GM10847 (cell line): Measurements from ENCODE around the gene C19orf25.

ENCODE experiments used
- POLR2A ChIP-seq: IDR thresholded peaks from 2 replicates; pipeline ENCODE4 v1.6.1; 2011; ENCODE audit not compliant: insufficient read length; ENCODE audit errors: extremely low read depth

C19orf25 gene

GRCh38 chr19:1475751-1476437 lies 3.1 kb downstream of the C19orf25 start:
- no peak for TF ChIP-seq POLR2A

DNA sequence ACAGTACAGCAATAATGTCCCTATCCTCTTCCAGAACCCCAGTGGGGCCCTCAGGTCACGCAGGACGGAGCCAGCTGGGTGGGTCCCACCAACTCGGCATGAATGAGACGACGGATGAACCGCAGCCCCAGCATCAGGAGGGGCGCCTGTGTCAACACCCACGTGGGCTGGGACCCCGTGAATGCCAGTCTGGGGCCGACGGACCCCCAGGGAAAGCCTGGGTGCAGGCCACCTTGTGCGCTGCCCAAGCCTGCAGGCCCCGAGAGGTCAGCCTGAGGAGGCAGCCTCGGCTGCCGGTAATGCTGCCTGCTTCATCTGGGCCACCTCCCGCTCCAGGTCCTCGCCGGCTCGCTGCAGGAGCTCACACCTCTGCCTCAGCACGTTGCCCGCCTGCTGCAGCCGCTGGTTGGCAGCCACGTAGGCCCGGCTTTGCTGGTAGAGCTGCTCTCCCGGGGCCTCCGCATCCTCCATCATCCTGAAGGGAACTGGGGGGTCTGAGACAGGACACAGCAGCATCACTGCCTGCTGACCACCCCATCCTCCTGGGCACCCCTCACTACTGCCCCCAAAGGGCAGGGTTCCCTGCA lies 4.2 kb downstream of the C19orf25 start:
- TF ChIP-seq POLR2A: no peak

DNA sequence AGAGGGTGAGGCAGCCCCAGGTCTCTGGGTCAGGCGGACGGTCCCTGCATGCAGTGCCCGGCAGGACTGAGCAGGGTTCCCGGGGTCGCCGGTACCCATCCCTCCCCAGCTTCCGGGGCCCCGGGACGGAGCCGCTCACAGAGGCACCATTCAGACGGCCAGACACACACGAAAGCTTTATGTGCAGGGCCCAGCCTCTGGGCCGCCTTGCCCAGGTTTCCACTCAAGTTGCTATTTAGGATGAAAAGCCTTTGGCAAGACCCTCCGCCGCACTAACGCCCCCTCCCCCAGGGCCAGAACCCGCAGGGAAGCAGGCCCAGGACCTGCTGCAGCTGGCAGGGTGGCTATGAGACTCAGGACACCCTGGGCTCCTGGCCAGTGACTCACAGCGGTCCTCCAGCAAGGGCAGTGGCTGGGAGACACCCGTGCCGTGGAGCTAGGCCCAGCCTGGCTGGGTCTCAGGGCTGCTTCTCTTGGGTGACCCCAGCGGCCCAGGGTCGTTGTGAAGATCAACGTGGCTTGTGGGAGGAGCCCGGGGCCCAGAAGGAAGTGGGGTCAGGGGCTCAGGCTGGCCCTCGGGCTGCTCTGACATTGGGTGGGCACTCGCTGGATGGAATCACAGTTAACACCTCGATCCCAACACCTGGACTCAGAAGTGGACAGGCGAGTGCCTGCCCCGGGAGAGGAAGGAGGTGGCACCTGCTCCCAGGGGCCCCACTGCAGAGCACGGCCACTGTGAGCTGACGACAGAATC lies 4.8 kb downstream of the C19orf25 start:
- TF ChIP-seq POLR2A: no peak

- no peak for TF ChIP-seq POLR2A
These were observed 5.7 kb downstream of the C19orf25 start for GRCh38 chr19:1473085-1473851.

GRCh38 chr19:1472231-1473084 lies 6.6 kb downstream of the C19orf25 start:
- no peak for TF ChIP-seq POLR2A

DNA sequence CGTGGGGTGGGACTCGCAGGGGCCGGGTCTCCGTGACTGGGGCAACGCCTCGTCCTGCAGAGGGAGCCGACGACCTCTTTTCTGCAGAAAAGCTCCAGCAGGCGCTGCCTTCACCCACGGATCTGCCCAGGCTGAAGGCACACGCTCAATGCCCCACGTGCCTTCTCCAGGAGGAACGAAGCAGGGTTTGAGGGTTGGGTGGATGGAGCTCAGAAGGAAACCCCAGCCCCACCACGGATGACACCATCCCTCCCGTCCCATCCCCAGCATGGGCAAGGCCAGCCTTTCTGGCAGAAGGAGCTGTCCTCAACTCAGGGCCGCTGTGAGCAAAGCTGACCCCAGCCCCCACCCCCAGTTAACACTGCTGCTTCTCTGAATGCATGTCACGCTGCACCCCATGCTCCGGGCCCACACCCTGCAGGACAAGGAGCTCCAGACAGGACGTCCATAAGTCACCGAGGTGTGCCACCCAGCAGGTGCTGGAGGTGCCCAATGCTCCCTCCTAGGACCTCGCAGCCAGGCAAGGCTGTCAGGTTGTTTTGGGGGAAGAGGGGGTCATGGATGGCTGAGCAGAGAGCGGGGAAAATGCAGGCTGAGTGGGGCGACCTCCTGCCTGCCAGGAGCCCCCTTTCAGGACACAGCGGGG lies 7.4 kb downstream of the C19orf25 start:
- no peak for TF ChIP-seq POLR2A

- no peak for TF ChIP-seq POLR2A
These were observed 8.0 kb downstream of the C19orf25 start for GRCh38 chr19:1471010-1471514.

DNA sequence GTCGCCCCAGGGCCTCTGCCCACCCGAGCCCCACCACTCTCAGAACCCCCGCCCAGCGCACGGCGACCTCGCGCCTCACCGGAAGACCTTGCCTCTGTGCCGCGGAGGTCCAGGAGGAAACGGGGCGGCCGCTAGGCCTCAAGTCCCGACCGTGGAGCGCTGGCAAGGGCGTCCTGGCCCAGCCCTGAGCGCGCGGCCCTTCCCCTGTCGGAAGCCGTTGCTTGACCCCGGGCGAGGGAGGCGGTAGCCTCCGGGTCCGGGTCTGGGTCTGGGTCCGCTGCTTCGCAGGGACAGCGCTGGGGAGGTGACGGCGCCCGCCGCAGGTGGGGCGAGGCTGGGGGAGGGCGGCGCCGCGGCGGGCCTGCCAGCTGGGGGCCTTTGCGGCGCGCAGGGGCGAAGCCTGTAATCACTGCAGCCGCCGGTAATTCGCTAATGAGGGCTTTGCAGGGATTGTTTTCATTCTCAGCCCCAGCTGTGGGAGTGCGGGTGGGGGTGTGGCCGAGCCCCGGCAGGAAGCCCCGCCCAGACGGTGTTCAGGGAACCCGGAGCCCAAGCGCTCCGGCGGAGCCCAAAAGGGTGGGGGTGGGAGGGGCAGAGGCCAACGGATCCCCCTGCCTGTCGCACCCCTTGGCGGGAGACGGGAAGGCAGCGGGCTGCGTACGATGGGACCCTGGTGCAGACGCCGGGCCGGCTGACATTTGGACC lies 8.6 kb downstream of the C19orf25 start:
- no peak for TF ChIP-seq POLR2A

GRCh38 chr19:1470055-1470304 lies 9.0 kb downstream of the C19orf25 start:
- TF ChIP-seq POLR2A: no peak

GRCh38 chr19:1469255-1470054 lies 9.6 kb downstream of the C19orf25 start:
- TF ChIP-seq POLR2A: no peak

DNA sequence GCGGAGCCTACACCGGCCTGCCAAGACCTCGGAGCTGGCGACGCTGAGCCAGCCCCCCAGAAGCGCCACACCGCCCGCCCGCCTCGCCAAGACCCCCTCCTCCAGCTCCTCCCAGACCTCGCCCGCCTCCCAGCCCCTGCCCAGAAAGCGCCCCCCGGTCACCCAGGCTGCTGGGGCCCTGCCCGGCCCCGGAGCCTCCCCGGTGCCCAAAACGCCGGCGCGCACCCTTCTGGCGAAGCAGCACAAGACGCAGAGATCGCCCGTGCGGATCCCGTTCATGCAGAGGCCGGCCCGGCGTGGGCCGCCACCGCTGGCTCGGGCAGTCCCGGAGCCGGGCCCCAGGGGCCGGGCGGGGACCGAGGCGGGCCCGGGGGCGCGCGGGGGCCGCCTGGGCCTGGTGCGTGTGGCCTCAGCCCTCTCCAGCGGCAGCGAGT lies 10.2 kb downstream of the C19orf25 start:
- no peak for TF ChIP-seq POLR2A

- no peak for TF ChIP-seq POLR2A
These were observed 10.7 kb downstream of the C19orf25 start for GRCh38 chr19:1468274-1468820.

DNA sequence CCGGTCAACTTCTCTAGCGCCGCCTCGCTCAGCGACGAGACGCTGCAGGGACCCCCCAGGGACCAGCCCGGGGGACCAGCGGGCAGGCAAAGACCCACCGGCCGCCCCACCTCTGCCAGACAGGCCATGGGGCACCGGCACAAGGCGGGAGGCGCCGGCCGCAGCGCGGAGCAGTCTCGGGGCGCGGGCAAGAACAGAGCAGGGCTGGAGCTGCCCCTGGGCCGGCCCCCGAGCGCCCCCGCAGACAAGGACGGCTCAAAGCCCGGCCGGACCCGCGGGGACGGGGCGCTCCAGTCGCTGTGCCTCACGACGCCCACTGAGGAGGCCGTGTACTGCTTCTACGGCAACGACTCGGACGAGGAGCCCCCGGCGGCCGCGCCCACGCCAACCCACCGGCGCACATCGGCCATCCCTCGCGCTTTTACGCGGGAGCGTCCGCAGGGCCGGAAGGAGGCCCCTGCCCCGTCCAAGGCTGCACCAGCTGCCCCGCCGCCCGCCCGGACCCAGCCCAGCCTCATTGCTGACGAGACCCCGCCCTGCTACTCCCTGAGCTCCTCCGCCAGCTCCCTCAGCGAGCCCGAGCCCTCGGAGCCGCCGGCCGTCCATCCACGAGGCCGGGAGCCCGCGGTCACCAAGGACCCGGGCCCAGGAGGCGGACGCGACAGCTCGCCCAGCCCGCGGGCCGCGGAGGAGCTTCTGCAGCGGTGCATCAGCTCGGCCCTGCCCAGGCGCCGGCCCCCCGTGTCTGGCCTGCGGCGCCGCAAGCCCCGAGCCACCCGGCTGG lies 11.3 kb downstream of the C19orf25 start:
- no peak for TF ChIP-seq POLR2A
